Fibroblast of lung (primary cell): ENCODE data around the gene PLCL1.

ENCODE experiments used
- CTCF ChIP-seq, 2 donors: IDR thresholded peaks in 1 of 2; conservative IDR thresholded peaks in 1 of 2; 1 replicate in 1 of 2; 2 replicates in 1 of 2; pipeline ENCODE4 v1.5.1; 2011 to 2012; ENCODE audit warnings: low read length in 2 of 2, control low read depth in 1 of 2, inconsistent platforms in 1 of 2, low read depth in 1 of 2, mild to moderate bottlenecking in 1 of 2
- EZH2 ChIP-seq: IDR thresholded peaks from 2 replicates; pipeline ENCODE4 v1.5.1; 2012; ENCODE audit warnings: low read length, control low read depth, mild to moderate bottlenecking; ENCODE audit errors: missing control alignments

- TF ChIP-seq CTCF (conservative IDR thresholded peaks at IDR 0.05 in 1 of 2, IDR thresholded peaks at IDR 0.05 in 1 of 2; ENCODE audit: low read depth in 1 of 2, low read length in 2 of 2) (no peak), EZH2 (no peak)
Measured at GRCh38 chr2:197947219-197947757, 142.9 kb downstream of the PLCL1 start.
